Esophagus muscularis mucosa (tissue), 3 donors: ENCODE results near the gene CHMP2A.

Source experiments
- EP300 ChIP-seq: sonication (generic); formaldehyde crosslinking; IDR thresholded peaks from one replicate; pipeline ENCODE4 v1.6.1; 2017; ENCODE audit warnings: antibody characterized with exemption
- TF ChIP-seq, protein P1 (sequence below), 3 experiments: fragments of 200-600 bp in 2 of 3; fragments of 450-650 bp in 1 of 3; sonication (generic) in 2 of 3; IDR thresholded peaks; one replicate each; pipeline ENCODE4 v1.5.1; 2017 to 2019; ENCODE audit warnings: antibody characterized with exemption in 3 of 3, mild to moderate bottlenecking in 2 of 3, moderate library complexity in 1 of 3

DNA sequence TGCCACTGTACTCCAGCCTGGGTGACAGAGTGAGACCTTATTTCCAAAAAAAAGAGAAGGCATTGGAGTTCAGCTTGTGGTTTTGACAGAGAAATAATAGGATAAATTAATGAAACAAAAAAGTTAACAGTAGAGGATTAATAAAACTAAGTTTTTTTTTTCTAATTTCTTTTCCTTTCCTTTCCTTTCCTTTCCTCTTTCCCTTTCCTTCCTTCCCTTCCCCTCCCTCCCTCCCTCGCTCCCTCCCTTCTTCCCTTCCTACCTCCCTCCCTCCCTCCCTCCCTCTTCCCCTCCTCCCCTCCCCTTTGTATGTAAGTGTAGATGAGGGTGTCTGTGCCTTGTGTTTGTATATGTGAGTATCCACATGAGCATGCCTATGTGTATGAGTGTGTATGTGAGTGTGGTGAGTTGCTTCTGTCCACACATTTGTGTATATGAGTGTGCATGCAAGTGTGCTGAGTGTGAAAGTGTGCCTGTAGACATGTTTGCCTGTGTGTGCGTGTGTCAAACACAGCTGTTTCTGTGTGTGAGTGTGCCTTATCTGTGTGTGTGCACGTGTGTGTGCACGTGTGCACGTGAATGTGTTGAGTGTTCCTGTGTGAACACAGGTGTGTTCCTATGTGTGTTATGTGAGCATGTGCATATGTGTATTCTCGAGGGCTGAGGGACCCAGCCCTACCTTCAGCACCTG lies 30.7 kb upstream of the CHMP2A start:
- TF ChIP-seq, protein P1, sequence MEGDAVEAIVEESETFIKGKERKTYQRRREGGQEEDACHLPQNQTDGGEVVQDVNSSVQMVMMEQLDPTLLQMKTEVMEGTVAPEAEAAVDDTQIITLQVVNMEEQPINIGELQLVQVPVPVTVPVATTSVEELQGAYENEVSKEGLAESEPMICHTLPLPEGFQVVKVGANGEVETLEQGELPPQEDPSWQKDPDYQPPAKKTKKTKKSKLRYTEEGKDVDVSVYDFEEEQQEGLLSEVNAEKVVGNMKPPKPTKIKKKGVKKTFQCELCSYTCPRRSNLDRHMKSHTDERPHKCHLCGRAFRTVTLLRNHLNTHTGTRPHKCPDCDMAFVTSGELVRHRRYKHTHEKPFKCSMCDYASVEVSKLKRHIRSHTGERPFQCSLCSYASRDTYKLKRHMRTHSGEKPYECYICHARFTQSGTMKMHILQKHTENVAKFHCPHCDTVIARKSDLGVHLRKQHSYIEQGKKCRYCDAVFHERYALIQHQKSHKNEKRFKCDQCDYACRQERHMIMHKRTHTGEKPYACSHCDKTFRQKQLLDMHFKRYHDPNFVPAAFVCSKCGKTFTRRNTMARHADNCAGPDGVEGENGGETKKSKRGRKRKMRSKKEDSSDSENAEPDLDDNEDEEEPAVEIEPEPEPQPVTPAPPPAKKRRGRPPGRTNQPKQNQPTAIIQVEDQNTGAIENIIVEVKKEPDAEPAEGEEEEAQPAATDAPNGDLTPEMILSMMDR (IDR thresholded peaks at IDR 0.05): no peak
- no peak for TF ChIP-seq EP300
